Adrenal gland (tissue), 5 donors: ENCODE measurements around the gene ACTL6B.
A peak's percentile ranks its signal among the peaks of the same experiment; 100 is the strongest.

Experiments
- CTCF ChIP-seq, 6 experiments: fragments of 450-650 bp in 4 of 6; fragments of 200-600 bp in 2 of 6; sonication (generic) in 1 of 6; IDR thresholded peaks; 1 replicate in 5 of 6; 2 replicates in 1 of 6; pipeline versions ENCODE4 v1.5.1 to v1.8.0; 2016 to 2021; ENCODE audit warnings: antibody characterized with exemption in 6 of 6, mild to moderate bottlenecking in 2 of 6, moderate library complexity in 1 of 6
- POLR2A ChIP-seq, 2 donors: fragments of 450-650 bp; IDR thresholded peaks; one replicate each; pipeline ENCODE4 v1.6.1; 2017; ENCODE audit warnings: antibody characterized with exemption in 2 of 2, mild to moderate bottlenecking in 2 of 2, moderate library complexity in 1 of 2
- donor health status: DM: no; HTN: no; CAD: no.

DNA sequence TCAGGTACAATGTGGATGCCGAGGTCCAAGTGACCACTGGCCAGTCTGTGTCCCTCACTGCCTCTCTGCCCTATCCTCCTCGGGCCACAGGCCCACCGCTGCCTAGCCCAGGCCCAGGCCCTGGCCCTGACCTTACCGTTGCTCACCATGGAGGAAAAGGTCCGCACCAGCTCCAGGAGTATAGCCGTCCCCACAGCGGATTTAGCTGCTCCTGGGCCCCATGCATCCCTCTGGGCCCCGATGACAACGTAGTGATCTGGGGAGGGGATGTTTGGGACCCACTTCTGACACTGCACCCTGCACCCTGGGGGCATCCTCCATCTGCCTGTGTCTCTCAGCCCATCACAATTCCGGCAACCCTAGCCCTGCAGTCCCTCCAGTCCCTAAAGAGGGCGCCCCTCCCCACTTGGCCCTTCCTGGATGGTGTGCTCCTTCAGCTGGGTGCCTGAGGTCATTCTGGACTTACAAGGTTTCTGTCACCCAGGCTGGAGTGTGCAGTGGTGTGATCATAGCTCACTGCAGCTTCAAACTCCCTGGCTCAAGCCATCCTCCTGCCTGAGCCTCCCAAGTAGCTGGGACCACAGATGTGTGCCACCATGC is 27.0 kb downstream of the ACTL6B start:
- TF ChIP-seq CTCF (IDR thresholded peaks at IDR 0.05) (peak in 3 of 6 experiments; percentile 16 to 32 (median 24)), POLR2A (IDR thresholded peaks at IDR 0.05) (no peak)
